HepG2 (cell line): ENCODE results near the gene ARHGAP32. TPM values are rescaled to one million over a fixed set of nuclear protein-coding genes. Genes with fewer than 3 reads are reported as not detected.

Experiments used
- ATAC-seq: fragments of 200-7000 bp; cut with Tn5 transposase; 3 replicates; pipeline ENCODE4 v1.9.1; 2020; ENCODE audit warnings: mild to moderate bottlenecking, moderate library complexity
- BruUV-seq: library from RNA; stranded (reverse); fragments of 400-500 nt; replicated peaks from 2 replicates; lab custom pipeline; 2021; lab: Mats Ljungman, UMichigan
- CTCF ChIA-PET: fragments of 300-600 bp; formaldehyde crosslinking; extraction: SDS; loops from one replicate; lab custom pipeline; 2021; ENCODE audit warnings: low total read pairs, inconsistent platforms, low intra/inter-chr PET ratio; lab: Yijun Ruan, JAX
- POLR2A ChIA-PET: fragments of 350-600 bp; sonication (Branson Sonifier 250); formaldehyde crosslinking; loops from one replicate; lab custom pipeline; 2020; ENCODE audit warnings: antibody characterized with exemption, inconsistent platforms; lab: Yijun Ruan, JAX
- DNase-seq: peaks from one replicate; pipeline ENCODE4 v3.0.0-alpha.2; 2015; ENCODE audit warnings: low spot score
- FAIRE-seq: peaks from 3 replicates; lab custom pipeline; 2011; peaks lifted over from hg19 to GRCh38; lab: Jason Lieb, UNC
- H2AFZ ChIP-seq: one replicate; pipeline ENCODE4 v1.6.1; 2011; ENCODE audit warnings: low read length, inconsistent platforms
- H3K27ac ChIP-seq: fragments of 300-600 bp; 3 replicates; pipeline ENCODE4 v1.8.0; 2011; ENCODE audit warnings: mixed run types, mild to moderate bottlenecking, mixed read lengths, low read length, inconsistent platforms; ENCODE audit not compliant: insufficient read depth; ENCODE audit errors: extremely low read length
- H3K27me3 ChIP-seq, 2 experiments: fragments of 200-600 bp in 1 of 2; 2 replicates in 1 of 2; 3 replicates in 1 of 2; pipeline versions ENCODE4 v1.6.0 to v1.8.0; 2011; ENCODE audit warnings: low read length in 2 of 2, mild to moderate bottlenecking in 2 of 2, moderate library complexity in 2 of 2, inconsistent platforms in 1 of 2; ENCODE audit not compliant: insufficient read depth in 2 of 2, control insufficient read depth in 1 of 2
- H3K36me3 ChIP-seq, 2 experiments: fragments of 200-600 bp in 1 of 2; replicated peaks in 1 of 2; 2 replicates in 1 of 2; 3 replicates in 1 of 2; pipeline versions ENCODE4 v1.5.1 to v1.8.0; 2011; ENCODE audit warnings: low read length in 2 of 2, inconsistent platforms in 1 of 2; ENCODE audit not compliant: insufficient read depth in 2 of 2, control insufficient read depth in 1 of 2
- H3K4me1 ChIP-seq: 2 replicates; pipeline ENCODE4 v1.5.1; 2012; ENCODE audit warnings: low read length, inconsistent platforms; ENCODE audit not compliant: insufficient read depth
- H3K4me2 ChIP-seq: 2 replicates; pipeline ENCODE4 v1.6.0; 2011; ENCODE audit warnings: low read depth, low read length, inconsistent platforms
- H3K4me3 ChIP-seq, 3 experiments: fragments of 200-600 bp in 1 of 3; sonication (generic), shearing (Covaris generic) in 1 of 3; replicated peaks in 1 of 3; 2 replicates each; pipeline ENCODE4 v1.5.1; 2011 to 2016; ENCODE audit warnings: low read length in 3 of 3, inconsistent platforms in 2 of 3, low read depth in 2 of 3, mild to moderate bottlenecking in 2 of 3, control low read depth in 1 of 3, mixed read lengths in 1 of 3; ENCODE audit not compliant: insufficient read depth in 1 of 3
- H3K79me2 ChIP-seq: one replicate; pipeline ENCODE4 v1.6.1; 2011; ENCODE audit warnings: low read length, inconsistent platforms; ENCODE audit not compliant: insufficient read depth
- H3K9ac ChIP-seq: 2 replicates; pipeline ENCODE4 v1.6.0; 2011; ENCODE audit warnings: mild to moderate bottlenecking, low read depth, low read length, inconsistent platforms; ENCODE audit not compliant: insufficient read depth
- H3K9me3 ChIP-seq: 2 replicates; pipeline ENCODE4 v1.5.1; 2012; ENCODE audit warnings: mild to moderate bottlenecking, low read length
- H4K20me1 ChIP-seq: 2 replicates; pipeline ENCODE4 v1.6.0; 2011; ENCODE audit warnings: inconsistent platforms, mild to moderate bottlenecking, low read length, moderate library complexity; ENCODE audit not compliant: insufficient read depth
- CHD4 ChIP-seq: fragments of 200-600 bp; sonication (generic); IDR thresholded peaks from 2 replicates; pipeline ENCODE4 v1.7.0; 2017; ENCODE audit warnings: mild to moderate bottlenecking, low read length, borderline replicate concordance
- GPBP1L1 ChIP-seq: sonication (generic); formaldehyde crosslinking; IDR thresholded peaks from 2 replicates; pipeline ENCODE4 v1.5.0; 2020; ENCODE audit warnings: mild to moderate bottlenecking, missing genetic modification reagents
- HNF4G ChIP-seq, 2 experiments: sonication (generic) in 1 of 2; formaldehyde crosslinking in 1 of 2; IDR thresholded peaks; 2 replicates each; pipeline versions ENCODE4 v1.4.0 to v1.6.1; 2011 to 2020; ENCODE audit warnings: borderline replicate concordance in 2 of 2, low read depth in 2 of 2, mild to moderate bottlenecking in 2 of 2, low read length in 1 of 2, missing genetic modification reagents in 1 of 2, moderate library complexity in 1 of 2
- KDM6A ChIP-seq: IDR thresholded peaks from 2 replicates; pipeline ENCODE4 v1.6.1; 2016; ENCODE audit warnings: low read depth
- PAWR ChIP-seq: sonication (generic); formaldehyde crosslinking; IDR thresholded peaks from 2 replicates; pipeline ENCODE4 v1.4.0; 2020; ENCODE audit warnings: missing genetic modification reagents, mild to moderate bottlenecking, borderline replicate concordance
- RBM22 ChIP-seq: fragments of 200-400 bp; formaldehyde crosslinking; optimal IDR thresholded peaks from 2 replicates; pipeline ENCODE3; 2017; ENCODE audit warnings: mild to moderate bottlenecking, low read length, moderate library complexity
- REST ChIP-seq, 2 experiments: IDR thresholded peaks; 2 replicates each; pipeline ENCODE4 v1.6.1; 2011 to 2012; ENCODE audit warnings: low read length in 2 of 2, borderline replicate concordance in 1 of 2, low read depth in 1 of 2, mild to moderate bottlenecking in 1 of 2, moderate library complexity in 1 of 2
- TBL1XR1 ChIP-seq: fragments of 150-350 bp; IDR thresholded peaks from 2 replicates; pipeline ENCODE4 v1.6.1; 2014; ENCODE audit warnings: borderline replicate concordance, low read length; ENCODE audit not compliant: partially characterized antibody
- TCF7 ChIP-seq: sonication (generic); IDR thresholded peaks from 2 replicates; pipeline ENCODE4 v1.6.1; 2016; ENCODE audit warnings: antibody characterized with exemption, low read depth
- ZFP1 ChIP-seq: IDR thresholded peaks from 2 replicates; pipeline ENCODE4 v1.6.1; 2016
- ZNF232 ChIP-seq: sonication (generic); formaldehyde crosslinking; IDR thresholded peaks from 2 replicates; pipeline ENCODE4 v1.4.0; 2020; ENCODE audit warnings: missing genetic modification reagents, borderline replicate concordance
- ZNF333 ChIP-seq: sonication (generic); formaldehyde crosslinking; IDR thresholded peaks from 2 replicates; pipeline ENCODE4 v1.4.0; 2020; ENCODE audit warnings: mild to moderate bottlenecking, missing genetic modification reagents, borderline replicate concordance
- ZNF446 ChIP-seq: sonication (generic); formaldehyde crosslinking; IDR thresholded peaks from 2 replicates; pipeline ENCODE4 v1.5.0; 2020; ENCODE audit warnings: mild to moderate bottlenecking, missing genetic modification reagents
- ZNF652 ChIP-seq: IDR thresholded peaks from 2 replicates; pipeline ENCODE4 v1.6.1; 2016; ENCODE audit warnings: low read depth, borderline replicate concordance
- WGBS: methylation state at CpG from one replicate; pipeline ENCODE4 v1.1.6; 2017; ENCODE audit warnings: low lambda C conversion rate; 5-methylcytosine and 5-hydroxymethylcytosine counted together
- in situ Hi-C: cut with HindIII; loops from 2 replicates; pipeline ENCODE4 v1.10.0; 2017; ENCODE audit warnings: low pct_unique_long_range_greater_than_20kb; ENCODE audit not compliant: extremely low pct_ligation_motif_present
- intact Hi-C: fragments of 100-400 bp; cut with micrococcal nuclease; formaldehyde crosslinking; loops from one replicate; pipeline ENCODE4 v1.10.0; 2022; ENCODE audit not compliant: unreplicated experiment
- polyA plus RNA-seq, 8 experiments: library from polyadenylated mRNA; depleted of rRNA in 3 of 8; stranded (reverse) in 7 of 8; unstranded in 1 of 8; fragments of >200 nt; fragmentation: Illumina TruSeq in 4 of 8; extraction: Trizol in 4 of 8; gene quantifications; 2 replicates each; pipeline versions ENCODE4 v1.2.1 to v1.2.3, GENCODE V29; 2011 to 2016; ENCODE audit warnings: low read depth in 4 of 8, missing spikeins in 1 of 8, mixed read lengths in 1 of 8; ENCODE audit not compliant: insufficient read depth in 1 of 8
- total RNA-seq, 5 experiments: library from RNA; depleted of rRNA; stranded (reverse); fragments of >200 nt; fragmentation: Illumina TruSeq; extraction: Trizol; gene quantifications; 2 replicates each; pipeline ENCODE4 v1.2.3, GENCODE V29; 2016; ENCODE audit warnings: low read depth in 1 of 5

Gene ARHGAP32
- total and polyA plus RNA-seq, 2 of the 13 experiments (the other 11 are each of a cell fraction or from before 2014, with no cell fraction given) = 6.3 to 8.2 TPM

- CTCF ChIA-PET = no interaction called here
- Histone ChIP-seq H3K27me3 (peaks cover 1 to 51% of the 10 kb centered on the region in 2 experiments), H3K9ac (no peak overlapping the region), H3K27ac (no peak overlapping the region), H3K9me3 (no peaks in the 10 kb centered on the region), H3K4me3 (no peak overlapping the region), H2AFZ (no peak overlapping the region), H3K4me2 (no peak overlapping the region)
- intact Hi-C loops (no loop called here), in situ Hi-C loops (no loop called here)
- BruUV-seq = no TSS peak
- no peak for ATAC-seq
- 26% methylated on average over 2 of the region's 2 CpGs for WGBS
- no peak for DNase-seq
- TF ChIP-seq ZNF446 (CRISPR knock-in tag) (no peak), TBL1XR1 (no peak), TCF7 (no peak), CHD4 (no peak), ZNF652 (CRISPR knock-in tag) (no peak), KDM6A (CRISPR knock-in tag) (no peak), ZFP1 (CRISPR knock-in tag) (no peak), ZNF232 (CRISPR knock-in tag) (no peak), GPBP1L1 (CRISPR knock-in tag) (no peak), ZNF333 (CRISPR knock-in tag) (no peak), RBM22 (no peak), HNF4G (IDR thresholded peaks at IDR 0.05; ENCODE audit: borderline replicate concordance, low read depth, low read length) (no peak), HNF4G (CRISPR knock-in tag; IDR thresholded peaks at IDR 0.05; ENCODE audit: borderline replicate concordance, low read depth) (no peak), PAWR (no peak), REST (IDR thresholded peaks at IDR 0.05; ENCODE audit: borderline replicate concordance in 1 of 2, low read depth in 1 of 2, low read length in 2 of 2) (no peak)
- TF ChIP-seq, all 625 proteins: peak for 0
- Histone ChIP-seq H3K36me3 (no peaks in the 10 kb centered on the region), H3K4me1 (no peaks in the 10 kb centered on the region), H3K79me2 (no peaks in the 10 kb centered on the region), H4K20me1 (no peaks in the 10 kb centered on the region)
- POLR2A ChIA-PET = no interaction called here
- FAIRE-seq = no peak
Observed at GRCh38 chr11:128925250-128925600, 266.9 kb downstream of the ARHGAP32 start.
